PC-3 (cell line): ENCODE results near the gene TGFBI. TPM values are rescaled to one million over a fixed set of nuclear protein-coding genes. Genes with fewer than 3 reads are reported as not detected.

Experiments
- ATAC-seq: fragments of 200-7000 bp; cut with Tn5 transposase; 2 replicates; pipeline ENCODE4 v1.9.1; 2020; ENCODE audit warnings: mild to moderate bottlenecking, moderate library complexity
- BruUV-seq: library from RNA; stranded (reverse); fragments of 400-500 nt; replicated peaks from 2 replicates; lab custom pipeline; 2021; lab: Mats Ljungman, UMichigan
- CTCF ChIA-PET: fragments of 300-600 bp; sonication (Branson Sonifier 250); formaldehyde crosslinking; loops from one replicate; lab custom pipeline; 2022; ENCODE audit warnings: antibody characterized with exemption; lab: Charles Lee
- POLR2A ChIA-PET: fragments of 300-600 bp; sonication (Branson Sonifier 250); formaldehyde crosslinking; loops from one replicate; lab custom pipeline; 2022; ENCODE audit warnings: antibody characterized with exemption; ENCODE audit not compliant: unreplicated experiment; lab: Charles Lee
- DNase-seq: peaks from one replicate; pipeline ENCODE4 v3.0.0-alpha.2; 2015
- H2AFZ ChIP-seq: fragments of 300-600 bp; sonication (generic); 2 replicates; pipeline ENCODE4 v1.6.0; 2016; ENCODE audit warnings: antibody characterized with exemption, low read length
- H3F3A ChIP-seq: fragments of 300-600 bp; sonication (generic); one replicate; pipeline ENCODE4 v1.6.0; 2017; ENCODE audit warnings: antibody characterized with exemption, low read length, control low read depth, mild to moderate bottlenecking; ENCODE audit not compliant: unreplicated experiment
- H3K27ac ChIP-seq: fragments of 300-600 bp; sonication (generic); 2 replicates; pipeline ENCODE4 v1.5.1; 2016; ENCODE audit warnings: mild to moderate bottlenecking, low read length
- H3K27me3 ChIP-seq: fragments of 300-600 bp; sonication (generic); 2 replicates; pipeline ENCODE4 v1.6.1; 2016; ENCODE audit warnings: low read length, mixed read lengths
- H3K36me3 ChIP-seq: fragments of 300-600 bp; sonication (generic); 2 replicates; pipeline ENCODE4 v1.6.1; 2016; ENCODE audit warnings: low read depth, mixed run types, low read length, mixed read lengths
- H3K4me1 ChIP-seq: fragments of 300-600 bp; sonication (generic); 2 replicates; pipeline ENCODE4 v1.5.1; 2016; ENCODE audit warnings: low read length; ENCODE audit not compliant: insufficient read depth
- H3K4me2 ChIP-seq: fragments of 300-600 bp; sonication (generic); 2 replicates; pipeline ENCODE4 v1.6.0; 2016; ENCODE audit warnings: low read length
- H3K4me3 ChIP-seq: fragments of 300-600 bp; sonication (generic); 2 replicates; pipeline ENCODE4 v1.5.1; 2016; ENCODE audit warnings: mild to moderate bottlenecking, low read length, mixed read lengths
- H3K79me2 ChIP-seq: fragments of 300-600 bp; sonication (generic); 2 replicates; pipeline ENCODE4 v1.6.1; 2017; ENCODE audit warnings: low read length, mixed read lengths
- H3K9ac ChIP-seq: fragments of 300-600 bp; sonication (generic); 2 replicates; pipeline ENCODE4 v1.6.0; 2016; ENCODE audit warnings: mild to moderate bottlenecking, low read length
- H3K9me2 ChIP-seq: fragments of 300-600 bp; sonication (generic); replicated peaks from 2 replicates; pipeline ENCODE4 v1.6.1; 2016; ENCODE audit warnings: mixed run types, low read length, mixed read lengths
- H3K9me3 ChIP-seq: fragments of 300-600 bp; sonication (generic); 2 replicates; pipeline ENCODE4 v1.6.1; 2016; ENCODE audit warnings: low read length, mixed read lengths
- H4K20me1 ChIP-seq: fragments of 300-600 bp; sonication (generic); 2 replicates; pipeline ENCODE4 v1.6.1; 2016; ENCODE audit warnings: low read length, mixed read lengths
- CTCF ChIP-seq: fragments of 300-600 bp; sonication (generic); conservative IDR thresholded peaks from 2 replicates; pipeline ENCODE4 v1.5.1; 2017; ENCODE audit warnings: antibody characterized with exemption, low read depth, mild to moderate bottlenecking, low read length
- EZH2 ChIP-seq: fragments of 300-600 bp; sonication (generic); IDR thresholded peaks from one replicate; pipeline ENCODE4 v1.6.1; 2017; ENCODE audit warnings: antibody characterized with exemption, mild to moderate bottlenecking, low read length; ENCODE audit not compliant: unreplicated experiment
- EZH2phosphoT487 ChIP-seq: fragments of 300-600 bp; sonication (generic); IDR thresholded peaks from 2 replicates; pipeline ENCODE4 v1.6.1; 2018; ENCODE audit warnings: mild to moderate bottlenecking, antibody characterized with exemption, low read length, borderline replicate concordance
- intact Hi-C: fragments of 100-400 bp; cut with micrococcal nuclease; formaldehyde crosslinking; loops from 2 replicates; pipeline ENCODE4 v1.9.0; 2023
- total RNA-seq: library from RNA; depleted of rRNA; stranded (reverse); fragments of >200 nt; gene quantifications from 2 replicates; pipeline ENCODE4 v1.2.3, GENCODE V29; 2014

The TGFBI gene
- total RNA-seq, 1 experiment from 2014 or later, result 4.8 TPM

DNA sequence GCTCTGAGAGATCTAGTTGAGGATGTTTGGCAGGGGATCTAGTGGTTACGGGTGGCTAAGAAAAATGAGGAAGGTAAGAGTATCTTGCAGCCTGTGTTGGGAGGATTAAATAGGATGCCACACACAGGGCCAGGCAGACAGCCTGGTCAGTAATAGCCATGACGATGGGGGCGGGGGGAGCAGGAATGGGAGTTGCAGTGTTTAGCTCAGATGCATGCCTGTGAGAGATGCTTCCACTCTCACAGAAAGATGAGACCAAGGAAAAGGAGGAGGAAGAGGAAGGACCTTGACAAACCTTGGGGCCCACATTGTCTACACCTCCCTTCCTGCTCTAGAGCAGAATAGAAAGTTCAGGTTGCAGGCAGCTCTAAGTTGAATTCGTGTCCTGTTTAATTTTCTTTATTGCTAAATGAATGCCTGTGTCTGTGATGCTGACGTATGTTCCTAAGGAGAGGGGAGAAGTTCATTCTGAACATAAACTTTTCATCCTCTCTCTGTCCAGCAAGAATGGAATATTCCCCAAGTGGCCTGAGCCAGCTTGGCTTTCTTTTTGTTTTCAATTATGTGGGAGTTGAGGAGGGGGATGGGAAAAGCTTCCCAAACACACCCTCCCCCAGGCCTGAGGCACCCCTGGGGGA is 28.7 kb downstream of the TGFBI start:
- Histone ChIP-seq H3K36me3 (no peaks in the 10 kb centered on the region), H3F3A (peaks cover 6% of the 10 kb centered on the region), H3K4me3 (no peak overlapping the region; the same call in 1 of the 2 replicates), H3K27me3 (no peaks in the 10 kb centered on the region), H3K9ac (no peak overlapping the region), H3K27ac (peak overlapping the region; percentile 52), H3K4me1 (peaks cover 44% of the 10 kb centered on the region), H3K4me2 (peak overlapping the region; percentile 63), H4K20me1 (no peaks in the 10 kb centered on the region), H3K9me2 (no peaks in the 10 kb centered on the region), H3K9me3 (no peaks in the 10 kb centered on the region), H3K79me2 (no peaks in the 10 kb centered on the region), H2AFZ (no peak overlapping the region)
- ChIA-PET POLR2A (no interaction called here), CTCF (no interaction called here)
- BruUV-seq, result no TSS peak
- no peak for ATAC-seq
- TF ChIP-seq CTCF, result no peak
- no peak for TF ChIP-seq EZH2phosphoT487
- no peak for TF ChIP-seq EZH2
- intact Hi-C loops, result loop anchor here (2.0 kb wide), 1 partner anchor 21 kb away; no protein-coding TSS in a partner anchor
- DNase-seq, result peak; percentile 22

GRCh38 chr5:136058039-136058971 is 29.5 kb downstream of the TGFBI start:
- Histone ChIP-seq H2AFZ (0 out of 2 replicates have a peak overlapping the region, but pooled peaks have one; percentile 6), H3K9me3 (no peaks in the 10 kb centered on the region), H3K9me2 (no peaks in the 10 kb centered on the region), H3K27me3 (no peaks in the 10 kb centered on the region), H3K4me1 (peaks cover 36% of the 10 kb centered on the region), H4K20me1 (no peaks in the 10 kb centered on the region), H3K36me3 (no peaks in the 10 kb centered on the region), H3F3A (peaks cover 6% of the 10 kb centered on the region), H3K27ac (peak overlapping the region; percentile 52), H3K4me3 (peak overlapping the region; percentile 10; the same call in 1 of the 2 replicates), H3K9ac (no peak overlapping the region), H3K79me2 (no peaks in the 10 kb centered on the region), H3K4me2 (peak overlapping the region; percentile 63)
- no TSS peak for BruUV-seq
- peak; percentile 83 for DNase-seq
- intact Hi-C loops, result loop anchor here (2.0 kb wide), 1 partner anchor 22 kb away; no protein-coding TSS in a partner anchor
- ATAC-seq, result peak; percentile 68
- TF ChIP-seq EZH2phosphoT487 (no peak), EZH2 (no peak), CTCF (peak; percentile 65)
- ChIA-PET CTCF (no interaction called here), POLR2A (no interaction called here)
